DOHH2 (cell line): ENCODE results near the gene EZH2.

Experiments
- H3F3A ChIP-seq: fragments of 200-600 bp; sonication (generic), shearing (Covaris generic); 2 replicates; pipeline ENCODE4 v1.6.0; 2016; ENCODE audit warnings: antibody characterized with exemption, mild to moderate bottlenecking; ENCODE audit not compliant: control insufficient read depth, insufficient read depth
- H3K27ac ChIP-seq: fragments of 200-600 bp; sonication (generic); 2 replicates; pipeline ENCODE4 v1.5.1; 2014; ENCODE audit warnings: low read depth, mild to moderate bottlenecking, low read length, moderate library complexity
- H3K27me3 ChIP-seq: fragments of 200-600 bp; sonication (generic); 2 replicates; pipeline ENCODE4 v1.6.1; 2014; ENCODE audit warnings: mild to moderate bottlenecking, low read length, mixed read lengths; ENCODE audit not compliant: control insufficient read depth
- H3K36me3 ChIP-seq: fragments of 200-600 bp; sonication (generic); 2 replicates; pipeline ENCODE4 v1.6.1; 2014; ENCODE audit warnings: mild to moderate bottlenecking, low read length, moderate library complexity, mixed read lengths; ENCODE audit not compliant: control insufficient read depth
- H3K4me1 ChIP-seq: fragments of 200-600 bp; sonication (generic); 2 replicates; pipeline ENCODE4 v1.6.1; 2014; ENCODE audit warnings: mild to moderate bottlenecking, low read length, mixed read lengths; ENCODE audit not compliant: control insufficient read depth
- H3K4me2 ChIP-seq: fragments of 200-600 bp; sonication (generic); 2 replicates; pipeline ENCODE4 v1.6.0; 2014; ENCODE audit warnings: mild to moderate bottlenecking, low read length, moderate library complexity
- H3K4me3 ChIP-seq: fragments of 200-600 bp; sonication (generic); 2 replicates; pipeline ENCODE4 v1.5.1; 2014; ENCODE audit warnings: mild to moderate bottlenecking, low read length, mixed read lengths
- H3K79me2 ChIP-seq: fragments of 200-600 bp; sonication (generic); 2 replicates; pipeline ENCODE4 v1.6.1; 2014; ENCODE audit warnings: mild to moderate bottlenecking, low read length, mixed read lengths; ENCODE audit not compliant: control insufficient read depth
- H3K9me2 ChIP-seq: fragments of 200-600 bp; sonication (generic); replicated peaks from 2 replicates; pipeline ENCODE4 v1.6.1; 2014; ENCODE audit warnings: mild to moderate bottlenecking, low read length, mixed read lengths; ENCODE audit not compliant: control insufficient read depth
- H3K9me3 ChIP-seq: fragments of 200-600 bp; sonication (generic); 2 replicates; pipeline ENCODE4 v1.6.1; 2014; ENCODE audit warnings: antibody characterized with exemption, low read length, mixed read lengths; ENCODE audit not compliant: control insufficient read depth, insufficient read depth
- H4K20me1 ChIP-seq: fragments of 200-600 bp; sonication (generic); 2 replicates; pipeline ENCODE4 v1.6.0; 2014; ENCODE audit warnings: low read depth, mild to moderate bottlenecking, antibody characterized with exemption, low read length, moderate library complexity; ENCODE audit not compliant: control insufficient read depth, insufficient read depth
- EZH2phosphoT487 ChIP-seq: fragments of 200-600 bp; sonication (generic); IDR thresholded peaks from 2 replicates; pipeline ENCODE4 v1.6.1; 2017; ENCODE audit warnings: borderline replicate concordance, mild to moderate bottlenecking, antibody characterized with exemption, low read length, moderate library complexity, mixed read lengths
- TF ChIP-seq, protein P1 (sequence below): fragments of 200-600 bp; sonication (generic); IDR thresholded peaks from one replicate; pipeline ENCODE4 v1.5.1; 2014; ENCODE audit warnings: antibody characterized with exemption, mild to moderate bottlenecking, low read depth, low read length; ENCODE audit not compliant: poor library complexity, severe bottlenecking

The EZH2 gene

DNA sequence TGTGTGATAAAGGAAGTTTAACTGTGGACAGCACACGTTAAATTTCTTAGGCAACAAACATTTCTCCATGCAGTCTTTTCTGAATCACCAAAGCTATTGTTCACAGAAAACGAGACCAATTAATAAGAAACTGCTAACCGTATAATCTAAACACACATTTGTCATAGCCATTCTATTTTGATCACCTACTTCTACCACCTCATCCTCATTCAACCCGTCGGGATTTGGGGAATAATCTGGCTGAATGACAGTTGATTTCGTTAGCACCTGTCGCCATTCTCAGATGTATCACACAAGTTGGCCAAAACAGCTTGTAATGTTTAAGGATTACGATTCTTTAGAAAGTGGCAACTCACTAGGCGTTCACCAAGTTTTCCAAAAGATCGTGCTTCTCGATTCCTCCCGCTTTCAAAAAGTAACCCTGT, 1.2 kb downstream of the EZH2 start:
- TF ChIP-seq EZH2phosphoT487 = no peak
- TF ChIP-seq, protein P1, sequence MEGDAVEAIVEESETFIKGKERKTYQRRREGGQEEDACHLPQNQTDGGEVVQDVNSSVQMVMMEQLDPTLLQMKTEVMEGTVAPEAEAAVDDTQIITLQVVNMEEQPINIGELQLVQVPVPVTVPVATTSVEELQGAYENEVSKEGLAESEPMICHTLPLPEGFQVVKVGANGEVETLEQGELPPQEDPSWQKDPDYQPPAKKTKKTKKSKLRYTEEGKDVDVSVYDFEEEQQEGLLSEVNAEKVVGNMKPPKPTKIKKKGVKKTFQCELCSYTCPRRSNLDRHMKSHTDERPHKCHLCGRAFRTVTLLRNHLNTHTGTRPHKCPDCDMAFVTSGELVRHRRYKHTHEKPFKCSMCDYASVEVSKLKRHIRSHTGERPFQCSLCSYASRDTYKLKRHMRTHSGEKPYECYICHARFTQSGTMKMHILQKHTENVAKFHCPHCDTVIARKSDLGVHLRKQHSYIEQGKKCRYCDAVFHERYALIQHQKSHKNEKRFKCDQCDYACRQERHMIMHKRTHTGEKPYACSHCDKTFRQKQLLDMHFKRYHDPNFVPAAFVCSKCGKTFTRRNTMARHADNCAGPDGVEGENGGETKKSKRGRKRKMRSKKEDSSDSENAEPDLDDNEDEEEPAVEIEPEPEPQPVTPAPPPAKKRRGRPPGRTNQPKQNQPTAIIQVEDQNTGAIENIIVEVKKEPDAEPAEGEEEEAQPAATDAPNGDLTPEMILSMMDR = no peak
- no peaks in the 10 kb centered on the region for H3K9me2 ChIP-seq
- H3K4me2 ChIP-seq = peak overlapping the region; percentile 76
- peaks cover 72% of the 10 kb centered on the region for H3K79me2 ChIP-seq
- H3K27ac ChIP-seq = peak overlapping the region; percentile 39
- H3F3A ChIP-seq = peaks cover 13% of the 10 kb centered on the region
- H3K4me3 ChIP-seq = peak overlapping the region; percentile 85
- H3K27me3 ChIP-seq = no peaks in the 10 kb centered on the region
- peaks cover 23% of the 10 kb centered on the region; the same call in 1 of the 2 replicates for H4K20me1 ChIP-seq
- H3K9me3 ChIP-seq = no peaks in the 10 kb centered on the region
- peaks cover 36% of the 10 kb centered on the region for H3K4me1 ChIP-seq
- peaks cover 38% of the 10 kb centered on the region for H3K36me3 ChIP-seq

DNA sequence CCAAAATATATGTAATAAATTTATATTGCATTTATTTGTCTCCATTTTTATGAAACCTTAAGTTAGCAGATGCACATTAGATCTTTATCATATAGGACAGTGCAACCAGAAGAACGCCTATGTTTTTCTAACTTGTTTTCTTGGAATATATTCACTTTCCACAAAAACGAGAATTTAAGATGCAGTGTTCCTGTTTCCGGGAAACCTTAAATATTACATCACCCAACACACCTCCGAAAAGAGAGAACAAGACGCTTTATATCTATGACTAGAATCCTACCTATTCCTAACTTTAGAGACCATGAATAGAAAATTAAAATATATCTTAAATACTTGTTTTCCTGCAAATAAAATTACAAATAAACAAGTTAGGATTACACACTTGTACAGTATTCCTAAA, 1.9 kb downstream of the EZH2 start:
- Histone ChIP-seq H3F3A (peaks cover 7% of the 10 kb centered on the region), H4K20me1 (peaks cover 28% of the 10 kb centered on the region; the same call in 1 of the 2 replicates)
- TF ChIP-seq, protein P1 = no peak
- TF ChIP-seq EZH2phosphoT487 = no peak

DNA sequence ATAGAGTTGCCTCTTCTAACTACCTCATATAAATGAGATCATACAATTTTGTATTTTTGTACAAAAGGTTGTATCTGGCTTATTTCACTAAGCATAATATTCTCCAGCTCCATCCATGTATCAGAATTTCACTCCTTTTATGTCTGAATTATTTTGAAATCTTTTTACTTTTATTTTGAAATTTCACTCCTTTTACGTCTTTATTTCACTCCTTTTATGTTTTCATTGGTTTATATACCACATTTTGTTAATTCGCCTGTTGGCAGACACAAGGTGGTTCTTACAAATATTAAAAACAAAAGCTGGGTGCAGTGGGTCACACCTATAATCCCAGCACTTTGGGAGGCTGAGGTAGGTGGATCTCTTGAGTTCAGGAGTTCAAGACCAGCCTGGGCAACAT, 5.8 kb downstream of the EZH2 start:
- Histone ChIP-seq H3K9me2 (no peaks in the 10 kb centered on the region), H3K4me2 (no peak overlapping the region), H3K4me3 (no peak overlapping the region), H3K79me2 (peaks cover 100% of the 10 kb centered on the region), H3K27ac (no peak overlapping the region), H3F3A (no peaks in the 10 kb centered on the region), H3K4me1 (peaks cover 52% of the 10 kb centered on the region), H3K27me3 (no peaks in the 10 kb centered on the region), H4K20me1 (peaks cover 36% of the 10 kb centered on the region; the same call in 1 of the 2 replicates), H3K9me3 (no peaks in the 10 kb centered on the region), H3K36me3 (peaks cover 53% of the 10 kb centered on the region)
- TF ChIP-seq EZH2phosphoT487 = no peak
- TF ChIP-seq, protein P1 = no peak

More for the DNA sequence above, 1.9 kb downstream of the EZH2 start:
- no peak overlapping the region for H3K27ac ChIP-seq
- H3K79me2 ChIP-seq = peaks cover 78% of the 10 kb centered on the region
- no peaks in the 10 kb centered on the region for H3K27me3 ChIP-seq
- H3K4me2 ChIP-seq = peak overlapping the region; percentile 76
- no peaks in the 10 kb centered on the region for H3K9me3 ChIP-seq
- H3K4me3 ChIP-seq = peak overlapping the region; percentile 85
- no peaks in the 10 kb centered on the region for H3K9me2 ChIP-seq
- H3K4me1 ChIP-seq = peaks cover 42% of the 10 kb centered on the region
- peaks cover 44% of the 10 kb centered on the region for H3K36me3 ChIP-seq
